Mesendoderm (in vitro differentiated cells): ENCODE results near the gene EYA2.
A peak's percentile ranks its signal among the peaks of the same experiment; 100 is the strongest.

Source experiments
- DNase-seq: peaks from one replicate; pipeline ENCODE4 v3.0.0; 2013
- H2AK5ac ChIP-seq: 2 replicates; pipeline ENCODE4 v1.6.1; 2013; ENCODE audit warnings: low read length, inconsistent platforms
- H2BK120ac ChIP-seq: 2 replicates; pipeline ENCODE4 v1.6.1; 2013; ENCODE audit warnings: low read depth, mild to moderate bottlenecking, low read length, moderate library complexity, mixed read lengths
- H2BK15ac ChIP-seq: replicated peaks from 2 replicates; pipeline ENCODE4 v1.6.1; 2013; ENCODE audit warnings: low read depth, mild to moderate bottlenecking, moderate library complexity
- H2BK5ac ChIP-seq: 2 replicates; pipeline ENCODE4 v1.6.1; 2013; ENCODE audit warnings: low read length, inconsistent platforms
- H3K18ac ChIP-seq: 2 replicates; pipeline ENCODE4 v1.6.1; 2013; ENCODE audit warnings: mild to moderate bottlenecking, low read length, mixed read lengths
- H3K23ac ChIP-seq: one replicate; pipeline ENCODE4 v1.6.1; 2013; ENCODE audit warnings: low read length
- H3K27ac ChIP-seq: 2 replicates; pipeline ENCODE4 v1.5.1; 2013; ENCODE audit warnings: low read depth, mild to moderate bottlenecking, inconsistent platforms, low read length, moderate library complexity
- H3K27me3 ChIP-seq: 2 replicates; pipeline ENCODE4 v1.6.1; 2013; ENCODE audit warnings: low read length, control low read depth, mild to moderate bottlenecking, inconsistent platforms; ENCODE audit not compliant: insufficient read depth, poor library complexity
- H3K36me3 ChIP-seq: 2 replicates; pipeline ENCODE4 v1.6.1; 2013; ENCODE audit warnings: low read length, inconsistent platforms; ENCODE audit not compliant: control insufficient read depth, insufficient read depth
- H3K4ac ChIP-seq: one replicate; pipeline ENCODE4 v1.6.1; 2013; ENCODE audit warnings: low read depth, mild to moderate bottlenecking, low read length, moderate library complexity
- H3K4me1 ChIP-seq: 2 replicates; pipeline ENCODE4 v1.6.1; 2013; ENCODE audit warnings: low read depth, low read length, inconsistent platforms; ENCODE audit not compliant: control insufficient read depth
- H3K4me2 ChIP-seq: 2 replicates; pipeline ENCODE4 v1.6.1; 2013; ENCODE audit warnings: low read length
- H3K4me3 ChIP-seq: 2 replicates; pipeline ENCODE4 v1.5.1; 2013; ENCODE audit warnings: mild to moderate bottlenecking, low read length
- H3K56ac ChIP-seq: one replicate; pipeline ENCODE4 v1.6.1; 2013; ENCODE audit warnings: low read length
- H3K79me1 ChIP-seq: 2 replicates; pipeline ENCODE4 v1.6.1; 2013; ENCODE audit warnings: low read length, inconsistent platforms
- H3K79me2 ChIP-seq: 2 replicates; pipeline ENCODE4 v1.6.1; 2013; ENCODE audit warnings: mild to moderate bottlenecking, low read length; ENCODE audit not compliant: control insufficient read depth, insufficient read depth
- H3K9ac ChIP-seq: 2 replicates; pipeline ENCODE4 v1.6.1; 2013; ENCODE audit warnings: low read length, inconsistent platforms
- H4K5ac ChIP-seq: one replicate; pipeline ENCODE4 v1.6.1; 2013; ENCODE audit warnings: low read length
- H4K8ac ChIP-seq: one replicate; pipeline ENCODE4 v1.6.1; 2013; ENCODE audit warnings: low read depth, mild to moderate bottlenecking, control low read depth, low read length, moderate library complexity
- whole genome bisulfite sequencing: extraction: QIAGEN DNeasy Blood & Tissue Kit; methylation state at CpG from one replicate; pipeline ENCODE4 v1.1.7; 2013; ENCODE audit warnings: low lambda C conversion rate, missing lambda C conversion rate; ENCODE audit not compliant: insufficient coverage; ENCODE audit errors: extremely low coverage; 5-methylcytosine and 5-hydroxymethylcytosine counted together

EYA2 gene

GRCh38 chr20:47008842-47009518 is 114.3 kb downstream of the EYA2 start:
- H3K79me2 ChIP-seq: no peaks in the 10 kb centered on the region
- H3K4me3 ChIP-seq: no peak overlapping the region
- no peak overlapping the region for H3K56ac ChIP-seq
- no peak overlapping the region for H3K4me2 ChIP-seq
- no peak overlapping the region for H3K18ac ChIP-seq
- no peak overlapping the region for H2AK5ac ChIP-seq
- no peak overlapping the region for H3K4ac ChIP-seq
- H3K27me3 ChIP-seq: no peaks in the 10 kb centered on the region
- no peak overlapping the region for H2BK5ac ChIP-seq
- H3K4me1 ChIP-seq: peaks cover 3% of the 10 kb centered on the region
- WGBS: no CpG with 5 or more reads among the region's 7 CpGs
- DNase-seq: no peak
- H4K5ac ChIP-seq: no peak overlapping the region
- H3K9ac ChIP-seq: no peak overlapping the region
- H2BK120ac ChIP-seq: no peak overlapping the region
- H3K23ac ChIP-seq: no peak overlapping the region
- H2BK15ac ChIP-seq: no peak overlapping the region
- no peaks in the 10 kb centered on the region for H3K79me1 ChIP-seq
- no peak overlapping the region for H4K8ac ChIP-seq
- no peak overlapping the region for H3K27ac ChIP-seq
- H3K36me3 ChIP-seq: no peaks in the 10 kb centered on the region

- Histone ChIP-seq H2BK5ac (no peak overlapping the region), H3K9ac (no peak overlapping the region), H3K4me2 (no peak overlapping the region), H3K4me3 (no peak overlapping the region), H4K5ac (no peak overlapping the region), H3K79me1 (no peaks in the 10 kb centered on the region), H4K8ac (no peak overlapping the region), H3K27ac (no peak overlapping the region), H3K18ac (no peak overlapping the region), H2AK5ac (no peak overlapping the region), H2BK15ac (no peak overlapping the region), H3K4ac (no peak overlapping the region), H3K36me3 (no peaks in the 10 kb centered on the region), H2BK120ac (no peak overlapping the region), H3K4me1 (peaks cover 3% of the 10 kb centered on the region), H3K23ac (no peak overlapping the region), H3K27me3 (no peaks in the 10 kb centered on the region), H3K56ac (no peak overlapping the region), H3K79me2 (no peaks in the 10 kb centered on the region)
- DNase-seq: no peak
Observed at GRCh38 chr20:47009784-47010183, 115.1 kb downstream of the EYA2 start.

- H2BK15ac ChIP-seq: no peak overlapping the region
- H2AK5ac ChIP-seq: no peak overlapping the region
- H3K56ac ChIP-seq: no peak overlapping the region
- no peak overlapping the region for H4K5ac ChIP-seq
- no peak overlapping the region for H4K8ac ChIP-seq
- no peak overlapping the region for H3K4me2 ChIP-seq
- H3K79me1 ChIP-seq: no peaks in the 10 kb centered on the region
- H3K79me2 ChIP-seq: no peaks in the 10 kb centered on the region
- H3K23ac ChIP-seq: no peak overlapping the region
- H3K4me1 ChIP-seq: peaks cover 3% of the 10 kb centered on the region
- H3K36me3 ChIP-seq: no peaks in the 10 kb centered on the region
- DNase-seq: peak; percentile 61
- H3K27ac ChIP-seq: no peak overlapping the region
- no peak overlapping the region for H3K9ac ChIP-seq
- WGBS: no CpG with 5 or more reads among the region's 5 CpGs
- no peak overlapping the region for H3K4ac ChIP-seq
- H3K27me3 ChIP-seq: no peaks in the 10 kb centered on the region
- H2BK120ac ChIP-seq: no peak overlapping the region
- H3K18ac ChIP-seq: no peak overlapping the region
- H3K4me3 ChIP-seq: no peak overlapping the region
- H2BK5ac ChIP-seq: no peak overlapping the region
Observed at GRCh38 chr20:47011984-47012383, 117.3 kb downstream of the EYA2 start.

GRCh38 chr20:47013606-47014005 is 119.0 kb downstream of the EYA2 start:
- WGBS: no CpG with 5 or more reads among the region's 8 CpGs
- Histone ChIP-seq H3K4me2 (no peak overlapping the region), H3K56ac (no peak overlapping the region), H3K79me1 (no peaks in the 10 kb centered on the region), H3K4ac (no peak overlapping the region), H3K23ac (no peak overlapping the region), H3K4me3 (no peak overlapping the region), H3K9ac (no peak overlapping the region), H4K5ac (no peak overlapping the region), H2AK5ac (no peak overlapping the region), H2BK15ac (no peak overlapping the region), H3K36me3 (no peaks in the 10 kb centered on the region), H3K27me3 (no peaks in the 10 kb centered on the region), H3K4me1 (peaks cover 3% of the 10 kb centered on the region), H2BK120ac (no peak overlapping the region), H3K18ac (no peak overlapping the region), H4K8ac (no peak overlapping the region), H2BK5ac (no peak overlapping the region), H3K27ac (no peak overlapping the region), H3K79me2 (no peaks in the 10 kb centered on the region)
- DNase-seq: no peak

GRCh38 chr20:47016068-47016664 is 121.5 kb downstream of the EYA2 start:
- H2BK15ac ChIP-seq: no peak overlapping the region
- H3K79me1 ChIP-seq: no peaks in the 10 kb centered on the region
- DNase-seq: no peak
- no peaks in the 10 kb centered on the region for H3K27me3 ChIP-seq
- no peak overlapping the region for H3K27ac ChIP-seq
- no peak overlapping the region for H4K8ac ChIP-seq
- H3K4ac ChIP-seq: no peak overlapping the region
- H3K18ac ChIP-seq: no peak overlapping the region
- no peak overlapping the region for H3K56ac ChIP-seq
- H3K36me3 ChIP-seq: no peaks in the 10 kb centered on the region
- H3K4me1 ChIP-seq: peaks cover 3% of the 10 kb centered on the region
- H2AK5ac ChIP-seq: no peak overlapping the region
- H3K9ac ChIP-seq: no peak overlapping the region
- H4K5ac ChIP-seq: no peak overlapping the region
- H3K79me2 ChIP-seq: no peaks in the 10 kb centered on the region
- H2BK5ac ChIP-seq: no peak overlapping the region
- H3K4me3 ChIP-seq: no peak overlapping the region
- no peak overlapping the region for H3K4me2 ChIP-seq
- WGBS: no CpG with 5 or more reads among the region's 8 CpGs
- H2BK120ac ChIP-seq: no peak overlapping the region
- no peak overlapping the region for H3K23ac ChIP-seq

- H3K4me3 ChIP-seq: no peak overlapping the region
- H3K4me2 ChIP-seq: no peak overlapping the region
- H3K23ac ChIP-seq: no peak overlapping the region
- WGBS: no CpG with 5 or more reads among the region's 11 CpGs
- H3K4ac ChIP-seq: no peak overlapping the region
- H2BK120ac ChIP-seq: no peak overlapping the region
- H3K36me3 ChIP-seq: no peaks in the 10 kb centered on the region
- H2BK5ac ChIP-seq: no peak overlapping the region
- no peaks in the 10 kb centered on the region for H3K4me1 ChIP-seq
- H3K56ac ChIP-seq: no peak overlapping the region
- H3K18ac ChIP-seq: no peak overlapping the region
- DNase-seq: no peak
- H4K8ac ChIP-seq: no peak overlapping the region
- no peak overlapping the region for H2BK15ac ChIP-seq
- H3K79me1 ChIP-seq: no peaks in the 10 kb centered on the region
- no peaks in the 10 kb centered on the region for H3K27me3 ChIP-seq
- no peak overlapping the region for H2AK5ac ChIP-seq
- no peak overlapping the region for H3K9ac ChIP-seq
- no peaks in the 10 kb centered on the region for H3K79me2 ChIP-seq
- no peak overlapping the region for H4K5ac ChIP-seq
- no peak overlapping the region for H3K27ac ChIP-seq
Observed at GRCh38 chr20:47018381-47018780, 123.7 kb downstream of the EYA2 start.
